GM21786 (cell line): ENCODE data around the gene LDLRAD2.
"Not testable (repeated sequence)": the region's sequence is repeated elsewhere in the genome, so short reads cannot be mapped to it uniquely, and the experiment has no call there.

Experiments used
- ATAC-seq: cut with Tn5 transposase; IDR thresholded peaks from one replicate; pipeline ENCODE4 v1.9.1; 2021; ENCODE audit not compliant: unreplicated experiment

The LDLRAD2 gene

DNA sequence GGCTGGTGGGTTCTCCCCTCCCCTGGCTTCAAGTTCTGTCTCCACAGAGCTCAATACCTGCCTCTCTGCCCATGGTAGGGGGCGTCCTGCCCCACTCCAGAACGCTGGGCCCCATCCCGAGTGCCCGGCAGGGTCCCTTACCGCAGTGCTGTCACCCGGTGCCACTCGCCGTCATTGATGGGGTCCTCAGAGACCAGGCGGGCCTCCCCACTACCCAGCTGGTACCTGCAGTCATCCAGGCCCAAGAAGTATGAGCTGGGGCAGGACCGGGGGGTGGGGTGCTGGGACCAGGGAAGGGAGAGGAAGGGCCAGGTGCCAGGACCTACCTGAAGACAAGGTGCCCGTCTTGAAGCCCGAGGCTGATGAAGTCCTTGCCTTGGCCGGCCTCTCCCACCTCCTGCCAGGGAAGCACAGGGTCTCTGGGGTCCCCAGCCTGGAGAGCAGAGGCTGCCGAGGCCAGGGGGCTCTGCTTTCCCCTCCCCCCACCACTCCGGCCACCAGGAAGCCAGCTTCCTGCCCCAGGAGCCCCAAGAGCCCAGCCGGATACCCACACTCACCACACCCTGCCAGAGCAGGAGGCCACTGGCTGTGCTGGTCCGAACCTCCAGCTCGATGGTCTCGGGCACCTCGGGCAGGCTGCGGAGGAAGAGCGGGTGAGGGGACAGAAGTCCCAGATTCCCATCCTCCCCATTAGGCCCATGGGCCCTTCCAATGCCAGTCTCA is 12.1 kb downstream of the LDLRAD2 start:
- ATAC-seq = no peak

DNA sequence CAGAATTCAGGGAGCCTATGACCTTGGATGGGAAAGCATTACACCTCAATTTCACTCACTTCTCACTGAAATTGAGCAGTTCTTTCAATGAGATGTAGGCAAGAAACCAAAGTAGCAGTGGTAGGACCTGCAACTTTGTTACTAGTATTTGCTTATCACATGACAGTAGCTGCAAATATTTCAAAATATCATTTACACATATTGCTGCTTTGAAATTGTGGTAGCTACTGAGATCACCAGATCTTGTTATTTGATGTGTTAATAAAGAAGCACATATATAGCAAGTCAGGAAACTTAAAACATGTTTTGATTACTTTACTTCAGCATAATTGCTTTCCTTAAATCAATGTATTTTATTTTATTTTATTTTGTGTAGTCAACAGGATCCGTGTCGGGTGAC is 12.9 kb downstream of the LDLRAD2 start:
- no peak for ATAC-seq

DNA sequence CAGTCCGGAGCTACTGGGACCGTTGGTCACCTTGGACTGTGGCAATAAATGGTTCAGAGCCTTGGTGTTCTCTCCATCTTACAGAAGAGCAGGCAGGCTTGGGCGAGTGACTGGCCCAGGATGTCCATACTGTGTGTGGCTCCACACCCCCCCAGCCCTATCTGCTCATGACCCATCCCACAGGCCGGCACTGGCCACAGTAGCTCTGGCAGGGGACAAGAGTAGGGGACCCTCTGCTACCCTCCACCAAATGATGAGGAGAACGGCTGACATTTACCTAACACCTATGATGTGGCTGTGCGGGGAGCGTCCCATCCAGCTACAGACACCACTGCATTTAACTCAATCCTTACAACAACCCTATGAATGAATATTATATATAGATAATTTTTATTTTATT is 13.3 kb downstream of the LDLRAD2 start:
- ATAC-seq = no peak

DNA sequence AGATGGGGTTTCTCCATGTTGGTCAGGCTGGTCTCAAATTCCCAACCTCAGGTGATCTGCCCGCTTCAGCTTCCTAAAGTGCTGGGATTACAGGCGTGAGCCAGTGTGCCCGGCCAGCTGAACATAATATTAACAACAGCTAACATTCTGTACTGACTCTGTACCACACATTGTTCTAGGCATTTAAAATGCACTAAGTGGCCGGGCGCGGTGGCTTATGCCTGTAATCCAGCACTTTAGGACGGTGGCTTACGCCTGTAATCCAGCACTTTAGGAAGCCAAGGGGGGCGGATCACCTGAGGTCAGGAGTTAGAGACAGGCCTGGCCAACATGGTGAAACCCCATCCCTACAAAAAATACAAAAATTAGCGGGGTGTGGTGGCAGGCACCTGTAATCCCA is 14.6 kb downstream of the LDLRAD2 start:
- ATAC-seq = not testable (repeated sequence)

DNA sequence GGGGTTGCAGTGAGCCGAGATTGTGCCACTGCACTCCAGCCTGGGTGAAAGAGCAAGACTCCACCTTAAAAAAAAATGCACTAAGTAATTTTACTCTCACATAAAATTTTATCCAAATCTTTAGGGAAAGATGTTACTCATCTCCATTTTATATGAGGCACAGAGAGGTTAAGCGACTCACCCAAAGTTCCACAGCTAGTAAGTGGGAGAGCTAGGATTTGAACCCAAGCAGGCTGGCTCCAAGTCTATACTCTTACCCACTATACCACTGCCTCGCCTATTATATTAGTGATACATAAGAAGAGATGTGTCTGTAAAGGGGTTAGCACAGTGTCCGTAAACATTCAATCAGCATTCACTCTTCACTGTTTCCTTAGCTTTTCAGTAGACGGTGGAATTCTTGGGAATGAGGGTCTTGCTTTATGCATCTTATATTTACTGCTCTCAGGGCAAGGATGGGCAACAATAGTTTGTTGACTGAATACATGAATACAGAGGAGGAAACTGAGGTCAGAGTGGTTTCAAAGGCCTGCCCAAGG is 15.1 kb downstream of the LDLRAD2 start:
- ATAC-seq = no peak

DNA sequence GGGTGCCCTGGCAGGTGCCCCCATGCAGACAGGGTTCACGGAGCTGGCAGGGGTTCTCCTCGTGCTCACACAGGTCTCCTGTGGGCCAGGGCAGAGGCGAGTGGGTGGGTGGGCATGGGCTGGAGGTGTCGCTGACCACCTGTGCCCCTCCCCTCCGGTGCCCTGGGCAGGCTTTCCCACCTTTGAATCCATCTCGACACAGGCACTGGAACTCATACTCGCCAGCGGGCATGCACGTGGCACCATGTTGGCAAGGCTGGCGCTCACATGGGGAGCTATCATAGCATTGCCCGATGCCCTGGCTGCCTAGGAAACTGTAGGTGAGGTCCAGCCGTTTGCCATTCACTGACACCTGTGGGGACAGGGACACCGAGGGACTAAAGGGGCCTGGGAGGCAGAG is 16.0 kb downstream of the LDLRAD2 start:
- no peak for ATAC-seq

DNA sequence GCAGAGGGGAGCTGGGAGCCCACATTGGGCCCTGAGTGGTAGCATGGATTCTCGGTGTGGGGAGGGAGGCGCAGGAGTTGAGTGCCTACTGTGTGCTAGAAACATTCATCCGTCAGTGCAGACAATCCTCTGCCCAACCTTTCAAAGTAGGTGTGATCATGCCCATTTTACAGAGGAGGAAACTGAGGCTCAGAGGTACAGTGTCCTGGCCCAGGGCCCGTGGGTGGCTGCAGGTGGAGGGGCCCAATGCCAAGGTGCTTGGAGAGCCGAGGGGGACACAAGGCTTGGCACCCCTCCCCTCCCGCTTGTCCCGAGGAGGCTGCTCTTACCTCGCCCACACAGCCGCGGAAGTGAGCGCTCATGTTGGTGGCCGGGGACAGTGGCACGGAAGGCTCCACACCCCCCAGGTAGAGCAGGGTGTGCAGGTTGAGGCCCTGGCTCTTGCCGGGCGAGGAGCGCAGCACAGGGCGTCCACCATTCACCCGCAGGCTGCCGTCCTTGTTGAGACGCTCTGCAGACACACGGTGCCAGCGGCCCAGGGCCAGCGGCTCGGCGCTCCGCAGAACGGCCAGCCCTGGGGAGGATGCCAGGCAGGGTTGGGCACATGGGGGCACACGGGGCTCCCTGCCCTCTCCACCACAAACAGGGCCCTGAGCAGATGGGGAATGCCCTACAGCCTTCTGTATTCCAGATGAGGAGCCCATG is 16.6 kb downstream of the LDLRAD2 start:
- no peak for ATAC-seq

DNA sequence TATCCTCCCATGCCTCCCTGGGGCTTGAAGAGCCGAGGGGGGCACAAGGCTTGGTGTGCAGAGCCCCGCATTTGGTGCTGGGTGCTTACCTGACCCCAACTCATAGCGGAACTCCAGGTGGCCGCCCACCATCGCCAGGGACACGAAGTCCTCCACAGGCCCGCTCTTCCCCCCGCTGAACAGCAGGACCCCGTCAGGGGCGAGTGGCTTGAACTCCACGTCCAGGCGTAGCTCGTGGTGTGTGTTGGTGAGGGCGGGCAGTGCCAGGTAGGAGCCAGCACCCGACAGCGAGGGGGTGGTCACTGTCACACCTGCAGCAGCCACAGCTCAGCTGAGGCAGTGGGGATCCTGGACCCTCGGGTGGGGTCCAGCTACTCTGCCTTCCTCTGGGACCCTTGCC is 17.2 kb downstream of the LDLRAD2 start:
- no peak for ATAC-seq

DNA sequence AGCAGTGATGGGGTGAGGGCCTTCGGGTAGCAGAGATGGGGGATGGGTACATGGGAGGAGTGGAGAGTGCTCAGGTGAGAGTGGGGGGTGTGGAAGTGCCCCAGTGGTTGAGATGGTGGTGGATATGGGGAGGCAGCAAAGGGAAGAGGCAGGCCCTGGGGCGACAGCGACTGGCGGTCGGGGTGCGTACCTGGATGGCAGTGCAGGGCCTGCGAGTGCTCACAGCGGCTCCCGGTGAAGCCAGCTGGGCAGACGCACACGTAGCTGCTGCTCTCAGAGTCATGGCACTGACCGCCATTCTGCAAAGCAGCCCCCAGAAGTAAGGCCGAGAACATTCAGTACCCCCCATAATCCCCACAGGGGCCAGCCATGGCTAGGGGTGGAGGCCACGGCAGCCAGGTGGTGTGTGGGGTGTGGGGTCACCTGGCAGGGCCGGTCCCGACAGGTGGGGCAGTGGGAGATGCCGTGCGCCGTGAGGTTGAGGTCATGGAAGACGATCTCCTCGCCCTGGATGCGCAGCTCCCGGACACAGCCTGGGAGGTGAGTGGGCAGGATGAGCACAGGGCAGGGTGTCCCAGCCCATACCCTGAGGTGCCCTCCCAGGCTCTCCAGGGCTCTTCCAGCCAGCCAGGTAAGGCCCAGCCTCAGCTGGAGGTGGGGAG is 18.9 kb downstream of the LDLRAD2 start:
- ATAC-seq = no peak

DNA sequence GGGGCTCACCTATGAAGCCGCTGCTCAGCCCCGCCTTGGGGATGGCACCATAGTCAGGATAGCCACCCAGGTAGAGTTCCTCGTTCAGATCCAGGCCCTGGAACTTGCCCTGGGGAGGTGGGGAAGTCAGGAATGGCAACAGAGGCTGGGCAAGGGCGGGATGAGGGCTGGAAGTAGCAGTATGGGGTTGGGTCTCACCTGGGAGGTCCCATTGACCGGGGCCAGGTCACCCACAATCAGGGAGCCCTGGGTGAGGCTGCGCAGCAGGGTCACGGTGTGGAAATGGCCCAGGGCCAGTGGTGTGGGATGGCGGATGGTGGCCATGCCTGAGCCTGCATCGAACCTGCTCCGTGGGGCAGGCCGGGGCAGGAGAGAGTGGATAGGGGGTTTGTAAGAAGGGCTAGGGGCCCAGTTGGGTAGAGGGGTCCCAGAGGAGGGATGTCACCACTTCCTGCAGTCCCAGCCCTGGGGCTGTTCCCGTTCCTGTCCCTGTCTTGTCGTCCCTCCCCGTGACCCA is 19.4 kb downstream of the LDLRAD2 start:
- no peak for ATAC-seq

DNA sequence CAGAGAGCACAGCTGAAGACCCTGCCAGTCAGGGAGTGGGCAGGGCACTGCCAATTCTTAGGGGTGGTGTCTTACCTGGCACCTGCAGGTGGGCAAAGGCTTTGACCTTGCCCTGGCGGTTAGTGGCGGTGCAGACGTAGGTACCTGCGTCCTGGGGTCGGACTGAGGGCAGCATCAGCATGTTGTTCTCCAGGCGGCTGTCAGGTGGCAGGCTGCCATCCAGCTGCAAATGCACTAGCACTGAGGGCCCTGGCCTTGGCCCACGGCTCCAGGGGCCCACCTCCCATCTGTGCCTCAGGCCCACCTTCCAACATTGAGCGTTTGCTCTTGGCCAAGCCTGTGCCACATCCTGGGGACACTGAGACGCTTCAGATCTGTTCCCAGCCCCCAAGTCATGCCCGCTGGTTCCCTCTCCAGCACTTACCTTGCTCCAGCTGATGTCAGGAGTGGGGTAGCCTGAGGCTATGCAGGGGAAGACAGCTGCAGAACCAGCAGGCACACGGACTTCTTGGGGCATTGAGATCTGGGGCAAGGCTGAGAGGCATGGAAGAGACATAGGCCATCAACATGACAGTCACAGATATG is 21.4 kb downstream of the LDLRAD2 start:
- ATAC-seq = no peak

DNA sequence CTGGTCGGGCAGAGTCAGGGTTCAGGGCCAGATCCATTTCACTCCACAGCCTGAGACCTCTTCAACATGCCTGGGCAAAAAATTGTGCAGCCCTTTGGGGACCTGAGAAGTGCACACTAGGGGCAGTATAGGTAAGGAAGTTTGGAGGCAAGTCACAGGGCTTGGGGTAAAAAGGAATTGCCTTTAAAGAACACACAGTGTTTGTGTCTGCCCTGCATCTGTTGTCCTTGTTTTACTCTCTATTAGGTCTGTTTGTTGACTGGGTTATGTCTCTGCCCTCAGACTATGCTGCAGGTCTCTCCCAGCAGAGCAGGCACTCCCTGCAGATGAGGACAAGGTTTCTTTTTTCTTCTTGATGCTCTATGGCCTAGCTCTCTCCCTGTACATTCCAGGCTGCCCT is 22.0 kb downstream of the LDLRAD2 start:
- ATAC-seq = no peak

DNA sequence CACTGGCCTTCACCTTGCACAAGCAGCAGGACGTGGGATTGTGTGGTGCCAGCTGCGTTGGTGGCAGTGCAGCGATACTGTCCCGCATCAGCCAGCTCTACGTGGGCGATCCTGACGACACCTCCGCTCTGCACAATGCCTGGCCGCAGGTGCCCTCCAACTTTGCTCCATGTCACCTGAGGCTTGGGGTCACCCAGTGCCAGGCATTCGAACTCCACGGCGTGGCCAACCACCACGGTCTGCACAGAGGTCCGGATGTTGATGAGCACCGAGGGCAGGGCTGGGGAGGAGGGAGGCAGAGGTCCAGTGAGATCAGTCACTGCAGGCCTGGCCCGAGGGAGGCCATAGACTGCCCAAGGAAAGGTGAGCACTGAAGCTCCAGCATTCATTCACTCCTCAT is 22.6 kb downstream of the LDLRAD2 start:
- ATAC-seq = no peak

DNA sequence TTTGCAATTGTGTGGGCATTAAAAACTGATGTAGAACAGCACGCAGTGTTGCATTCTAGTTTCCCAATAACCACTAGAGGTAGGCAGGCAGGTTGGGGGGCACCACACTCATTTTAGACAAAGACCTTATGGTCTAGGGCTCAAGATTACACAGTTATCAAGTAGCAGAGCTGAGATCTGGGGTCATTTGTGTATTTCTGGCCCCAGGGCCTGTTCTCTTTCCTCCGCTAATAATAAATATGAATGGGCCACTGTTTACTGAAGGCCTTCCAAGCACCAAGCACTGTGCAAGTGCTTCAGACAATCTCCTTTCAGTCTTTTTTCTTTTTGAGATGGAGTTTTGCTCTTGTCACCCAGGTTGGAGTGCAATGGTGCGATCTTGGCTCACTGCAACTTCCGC is 23.9 kb downstream of the LDLRAD2 start:
- ATAC-seq = no peak

DNA sequence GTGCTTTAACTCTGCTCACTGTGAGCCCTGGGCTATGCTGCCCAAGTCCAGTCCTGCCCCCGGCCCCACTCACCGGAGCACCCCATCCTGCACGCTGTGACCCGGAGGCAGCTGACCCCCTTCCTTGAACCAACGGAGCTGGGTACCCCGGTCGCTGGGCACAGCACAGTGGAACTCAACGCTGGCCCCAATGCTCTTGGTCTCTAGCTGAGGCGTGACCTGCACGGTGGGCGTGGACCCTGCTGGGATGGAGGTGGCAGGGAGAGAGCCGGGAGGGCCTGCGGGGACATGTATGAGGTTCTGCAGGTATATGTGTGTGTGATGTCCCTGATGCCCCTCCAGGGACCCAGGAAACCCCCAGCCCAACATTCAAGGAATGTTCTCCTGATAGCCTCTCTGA is 24.7 kb downstream of the LDLRAD2 start:
- no peak for ATAC-seq

DNA sequence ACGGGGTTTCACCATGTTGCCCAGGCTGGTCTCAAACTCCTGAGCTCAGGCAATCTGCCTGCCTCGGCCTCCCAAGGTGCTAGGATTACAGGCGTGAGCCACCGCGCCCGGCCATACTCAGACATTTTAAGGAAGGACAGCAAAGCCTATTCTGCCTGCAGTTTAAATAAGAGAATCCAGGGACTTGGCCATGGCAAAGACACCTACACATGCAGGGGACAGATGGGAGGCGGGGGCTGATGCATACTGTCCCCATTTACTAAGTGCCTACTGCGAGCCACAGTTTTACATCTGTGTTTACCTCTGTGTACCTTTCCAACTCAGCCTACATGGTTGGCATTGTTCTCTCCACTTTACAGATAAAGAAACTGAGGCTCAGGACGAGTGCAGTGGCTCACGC is 25.4 kb downstream of the LDLRAD2 start:
- ATAC-seq = no peak

DNA sequence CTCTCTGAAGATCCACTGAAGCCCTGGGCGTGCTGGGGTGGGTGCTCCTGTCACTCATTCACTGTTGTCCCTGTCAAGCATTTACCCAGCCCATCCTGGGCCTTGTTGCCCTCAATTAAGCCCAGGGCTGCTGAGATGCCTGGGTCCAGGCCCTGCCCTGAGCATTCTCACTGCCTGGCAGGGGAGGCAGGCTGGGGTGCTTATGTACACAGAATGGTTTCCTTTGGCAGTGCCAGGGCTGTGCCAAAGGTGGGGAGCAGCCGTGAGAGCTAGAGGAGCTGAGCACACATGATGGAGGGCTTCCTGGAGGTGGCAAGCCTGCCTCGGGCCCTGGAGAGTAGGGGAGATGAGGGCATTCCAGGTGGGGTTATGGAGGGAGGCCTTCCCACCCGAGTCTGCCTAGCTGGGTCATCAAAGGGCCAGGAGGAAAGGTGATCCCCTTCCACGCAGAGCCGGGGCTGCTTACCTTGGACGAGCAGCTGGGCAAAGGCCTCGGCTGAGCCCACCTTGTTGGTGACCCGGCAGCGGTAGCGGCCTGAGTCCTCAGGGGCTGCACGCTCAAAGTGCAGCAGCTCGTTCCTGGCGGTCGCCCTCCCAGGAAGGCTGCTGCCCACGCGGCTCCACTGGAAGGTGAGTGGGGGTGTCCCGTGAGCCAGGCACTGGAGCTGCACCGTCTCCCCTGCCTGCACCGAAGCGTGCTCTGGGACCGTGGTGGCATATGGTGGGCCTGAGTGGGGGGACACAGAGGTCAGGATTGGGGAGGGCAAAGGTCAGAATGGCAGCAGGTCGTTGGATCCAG is 26.5 kb downstream of the LDLRAD2 start:
- ATAC-seq = no peak

DNA sequence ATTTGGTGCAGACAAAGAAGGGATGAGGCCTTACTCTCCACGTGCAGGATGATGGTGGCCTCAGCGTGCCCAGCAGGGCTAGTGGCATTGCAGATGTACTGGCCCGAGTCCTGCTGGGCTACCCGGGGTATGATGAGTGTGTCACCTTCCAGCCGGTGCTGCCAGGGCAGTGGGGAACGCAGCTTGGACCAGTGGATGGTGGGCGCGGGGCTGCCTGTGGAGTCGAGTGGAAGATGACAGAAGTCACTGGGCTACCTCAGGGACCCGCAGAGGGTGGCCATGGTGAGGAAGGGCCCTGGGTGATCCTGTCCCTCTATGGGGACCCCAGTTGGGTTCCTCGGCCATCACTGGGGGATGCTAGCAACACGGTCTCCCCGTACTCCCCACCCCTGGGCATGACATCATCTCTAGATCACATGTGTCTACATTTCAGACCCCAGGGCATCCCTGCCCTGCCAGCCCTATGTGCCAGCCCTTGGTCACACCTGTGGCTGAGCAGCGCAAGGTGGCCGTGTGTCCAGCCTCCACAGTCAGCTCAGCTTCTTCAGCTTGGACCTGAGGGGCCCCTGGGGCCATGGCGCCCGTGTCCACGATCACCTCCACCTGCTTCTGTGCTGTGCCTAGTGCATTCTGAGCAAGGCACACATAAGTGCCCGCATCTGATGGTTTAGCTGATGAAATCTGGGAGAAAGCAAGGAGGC is 27.4 kb downstream of the LDLRAD2 start:
- ATAC-seq = no peak

DNA sequence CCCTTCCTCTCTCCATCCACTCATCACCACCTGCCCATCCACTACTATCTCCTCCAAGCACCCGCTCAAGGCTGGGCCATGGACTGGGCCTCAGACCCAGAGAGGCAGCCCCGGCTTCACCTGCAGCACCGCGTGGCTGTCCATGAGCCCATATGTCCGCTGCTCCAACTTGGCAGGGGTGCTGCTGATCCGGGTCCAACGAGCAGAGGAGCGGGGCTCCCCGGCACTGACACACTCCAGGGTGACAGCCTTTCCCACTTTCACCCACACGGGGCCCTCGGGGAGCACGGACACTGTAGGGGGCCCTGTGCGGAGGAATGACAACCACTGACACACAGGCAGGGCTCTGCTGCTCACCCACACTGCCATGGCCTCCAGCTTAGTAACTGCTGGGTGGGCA is 28.9 kb downstream of the LDLRAD2 start:
- ATAC-seq = no peak

DNA sequence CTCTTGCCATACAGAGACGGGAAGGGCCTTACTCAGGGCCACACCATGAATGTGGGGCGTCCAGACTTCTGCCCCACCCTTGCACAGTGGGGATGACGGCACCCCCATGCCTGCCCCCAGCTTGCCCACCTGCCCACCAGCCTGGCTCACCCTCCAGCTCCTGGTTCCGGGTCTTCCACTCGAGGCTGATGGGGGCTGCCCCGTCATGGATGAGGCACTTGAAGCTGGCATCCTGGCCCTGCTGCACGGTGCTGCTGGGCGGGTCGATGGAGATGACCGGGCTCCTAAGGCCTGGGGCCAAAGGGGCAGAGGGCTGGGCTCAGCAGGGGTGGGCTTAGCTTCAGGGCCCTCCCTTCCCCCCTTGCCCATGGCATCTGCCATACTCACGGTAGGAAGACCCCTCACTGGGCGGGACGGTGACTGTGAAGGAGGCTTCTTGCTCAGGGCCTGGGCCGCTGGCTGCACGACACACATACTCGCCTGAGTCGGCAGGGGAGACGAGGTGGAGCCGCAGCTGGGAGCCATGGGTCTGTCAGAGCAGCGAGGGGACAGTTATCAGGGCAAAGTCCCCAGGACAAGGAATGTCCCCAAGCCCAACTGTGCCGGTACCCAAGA is 29.9 kb downstream of the LDLRAD2 start:
- no peak for ATAC-seq
